ENCODE measurements around the gene VDR. TPM values are rescaled to one million over a fixed set of nuclear protein-coding genes. Genes with fewer than 3 reads are reported as not detected.

The VDR gene
- total RNA-seq, 1 donor from 2014 or later = not detected

DNA sequence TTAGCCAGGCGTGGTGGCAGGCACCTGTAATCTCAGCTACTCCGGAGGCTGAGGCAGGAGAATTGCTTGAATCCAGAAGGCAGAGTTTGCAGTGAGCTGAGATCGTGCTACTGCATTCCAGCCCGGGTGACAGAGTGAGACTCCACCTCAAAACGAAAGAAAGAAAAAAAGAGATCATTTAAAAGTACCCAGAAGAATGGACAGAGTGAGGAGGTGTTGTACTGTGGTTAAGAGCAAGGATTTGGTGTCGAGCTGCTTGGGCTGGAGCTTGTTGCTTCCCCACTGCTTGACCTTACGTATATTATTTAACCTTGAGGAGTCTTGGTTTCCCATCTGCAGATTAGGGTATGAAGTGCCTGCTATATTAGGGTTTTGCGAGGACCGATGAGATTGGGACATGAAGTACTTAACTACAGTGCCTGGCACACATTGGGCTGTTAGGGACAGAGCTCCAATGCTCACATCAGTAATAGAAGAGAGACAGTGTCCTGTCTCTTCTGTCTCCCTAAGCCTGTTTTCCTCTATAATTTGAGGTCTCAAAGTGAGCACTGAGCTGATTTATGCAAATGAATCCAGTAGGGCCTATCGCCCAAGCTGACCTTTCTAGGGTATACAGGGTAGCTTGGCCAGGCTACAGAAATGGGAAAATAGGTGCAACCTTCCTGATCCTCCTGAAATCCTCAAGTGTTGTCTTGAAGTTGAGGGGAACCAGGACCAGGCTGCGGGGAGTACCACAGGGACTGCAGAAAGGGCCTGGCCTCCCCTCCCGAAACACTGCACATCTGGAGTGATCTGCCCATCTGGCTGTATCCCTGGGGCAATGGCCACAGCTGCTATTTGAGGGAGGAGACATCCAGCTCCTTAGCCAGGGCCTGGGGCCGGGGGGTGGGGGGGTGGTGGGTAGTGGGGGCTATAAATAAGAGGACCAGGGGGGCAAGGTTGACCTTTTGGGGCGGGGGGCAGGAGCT, 76.5 kb downstream of the VDR start:
- Mint-ChIP-seq H3K4me1 (ENCODE audit: low read depth, unreplicated experiment) (peaks cover 14% of the 10 kb centered on the region), H3K36me3 (ENCODE audit: unreplicated experiment) (no peaks in the 10 kb centered on the region), H3K9me3 (ENCODE audit: unreplicated experiment) (peaks cover 5% of the 10 kb centered on the region), H3K4me3 (ENCODE audit: unreplicated experiment) (no peak overlapping the region), H3K27me3 (ENCODE audit: unreplicated experiment) (no peaks in the 10 kb centered on the region), H3K27ac (ENCODE audit: unreplicated experiment) (no peak overlapping the region)
- TF ChIP-seq, protein P1, sequence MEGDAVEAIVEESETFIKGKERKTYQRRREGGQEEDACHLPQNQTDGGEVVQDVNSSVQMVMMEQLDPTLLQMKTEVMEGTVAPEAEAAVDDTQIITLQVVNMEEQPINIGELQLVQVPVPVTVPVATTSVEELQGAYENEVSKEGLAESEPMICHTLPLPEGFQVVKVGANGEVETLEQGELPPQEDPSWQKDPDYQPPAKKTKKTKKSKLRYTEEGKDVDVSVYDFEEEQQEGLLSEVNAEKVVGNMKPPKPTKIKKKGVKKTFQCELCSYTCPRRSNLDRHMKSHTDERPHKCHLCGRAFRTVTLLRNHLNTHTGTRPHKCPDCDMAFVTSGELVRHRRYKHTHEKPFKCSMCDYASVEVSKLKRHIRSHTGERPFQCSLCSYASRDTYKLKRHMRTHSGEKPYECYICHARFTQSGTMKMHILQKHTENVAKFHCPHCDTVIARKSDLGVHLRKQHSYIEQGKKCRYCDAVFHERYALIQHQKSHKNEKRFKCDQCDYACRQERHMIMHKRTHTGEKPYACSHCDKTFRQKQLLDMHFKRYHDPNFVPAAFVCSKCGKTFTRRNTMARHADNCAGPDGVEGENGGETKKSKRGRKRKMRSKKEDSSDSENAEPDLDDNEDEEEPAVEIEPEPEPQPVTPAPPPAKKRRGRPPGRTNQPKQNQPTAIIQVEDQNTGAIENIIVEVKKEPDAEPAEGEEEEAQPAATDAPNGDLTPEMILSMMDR (IDR thresholded peaks at IDR 0.05; ENCODE audit: partially characterized antibody, unreplicated experiment) = no peak
- no peak for DNase-seq

DNA sequence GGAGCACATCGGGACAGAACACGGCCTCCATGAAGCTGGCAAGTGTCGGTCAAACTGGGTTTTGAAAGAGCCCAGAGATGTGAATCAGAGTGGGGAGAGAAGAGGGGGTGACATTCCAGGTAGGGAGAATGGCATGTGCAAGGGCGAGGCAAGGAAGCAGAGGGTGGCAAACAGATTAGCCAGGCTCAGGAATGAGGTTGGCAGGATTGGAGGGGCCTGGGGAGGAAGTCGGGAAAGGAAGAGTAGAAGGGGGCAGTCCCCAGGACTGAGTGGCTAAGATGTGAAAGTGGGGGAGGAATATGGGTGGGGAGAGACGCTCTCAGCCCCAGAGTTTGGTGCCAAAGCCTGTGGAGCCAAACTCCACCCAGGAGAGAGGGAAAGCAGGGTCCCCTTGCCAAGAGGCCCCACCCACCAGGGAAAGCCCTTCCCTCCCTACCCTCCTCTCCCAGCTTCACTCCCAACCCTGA, 79.6 kb downstream of the VDR start:
- Mint-ChIP-seq H3K4me3 (ENCODE audit: unreplicated experiment) (no peak overlapping the region), H3K9me3 (ENCODE audit: unreplicated experiment) (peaks cover 12% of the 10 kb centered on the region), H3K27ac (ENCODE audit: unreplicated experiment) (no peak overlapping the region), H3K27me3 (ENCODE audit: unreplicated experiment) (peaks cover 10% of the 10 kb centered on the region), H3K36me3 (ENCODE audit: unreplicated experiment) (no peaks in the 10 kb centered on the region), H3K4me1 (ENCODE audit: low read depth, unreplicated experiment) (peaks cover 26% of the 10 kb centered on the region)
- TF ChIP-seq, protein P1 (IDR thresholded peaks at IDR 0.05; ENCODE audit: partially characterized antibody, unreplicated experiment) = no peak
- no peak for DNase-seq

DNA sequence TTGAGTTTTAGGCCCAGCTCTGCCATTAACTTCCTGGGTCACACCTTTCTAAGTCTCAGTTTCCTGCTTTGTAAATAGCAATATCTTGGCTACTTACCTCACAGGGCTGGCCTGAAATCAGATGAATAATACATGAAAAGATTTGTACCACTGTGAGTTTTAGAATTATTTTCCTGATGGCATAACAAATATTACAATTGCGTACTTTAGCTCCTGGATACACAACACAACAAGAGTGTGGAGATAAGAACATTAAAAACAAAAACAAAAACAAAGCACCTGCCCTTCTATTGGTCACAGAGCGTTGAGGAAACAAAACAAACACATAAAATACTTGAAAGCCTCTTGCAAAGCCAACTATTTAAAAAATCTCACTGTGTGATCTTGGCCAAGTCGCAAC, 80.2 kb downstream of the VDR start:
- H3K4me3 Mint-ChIP-seq (ENCODE audit: unreplicated experiment) = no peak overlapping the region
- H3K27ac Mint-ChIP-seq (ENCODE audit: unreplicated experiment) = no peak overlapping the region
- TF ChIP-seq, protein P1 (IDR thresholded peaks at IDR 0.05; ENCODE audit: partially characterized antibody, unreplicated experiment) = no peak
- H3K9me3 Mint-ChIP-seq (ENCODE audit: unreplicated experiment) = peaks cover 12% of the 10 kb centered on the region
- peaks cover 10% of the 10 kb centered on the region for H3K27me3 Mint-ChIP-seq (ENCODE audit: unreplicated experiment)
- no peak for DNase-seq
- H3K4me1 Mint-ChIP-seq (ENCODE audit: low read depth, unreplicated experiment) = peaks cover 25% of the 10 kb centered on the region
- H3K36me3 Mint-ChIP-seq (ENCODE audit: unreplicated experiment) = no peaks in the 10 kb centered on the region

DNA sequence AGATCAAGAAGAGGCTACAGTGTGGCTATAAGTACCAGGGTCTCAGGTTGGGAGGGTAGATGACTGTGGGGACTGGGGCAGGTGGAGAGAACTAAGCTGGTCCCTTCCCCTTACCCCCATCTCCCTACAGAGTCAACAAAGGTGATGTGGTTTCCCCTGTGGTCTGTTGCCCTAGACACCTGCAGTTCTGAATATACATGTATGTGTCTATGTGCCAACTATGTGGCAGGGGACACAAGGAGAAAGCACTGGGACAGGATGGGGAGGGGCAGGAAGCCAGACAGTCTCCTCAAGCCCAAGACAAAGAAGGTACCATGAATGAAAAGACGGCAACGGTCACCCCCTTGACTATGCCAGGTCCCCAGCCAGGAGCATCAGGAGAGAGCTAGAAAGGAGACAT, 80.6 kb downstream of the VDR start:
- H3K27ac Mint-ChIP-seq (ENCODE audit: unreplicated experiment) = no peak overlapping the region
- peaks cover 12% of the 10 kb centered on the region for H3K9me3 Mint-ChIP-seq (ENCODE audit: unreplicated experiment)
- TF ChIP-seq, protein P1 (IDR thresholded peaks at IDR 0.05; ENCODE audit: partially characterized antibody, unreplicated experiment) = no peak
- no peak overlapping the region for H3K4me3 Mint-ChIP-seq (ENCODE audit: unreplicated experiment)
- H3K27me3 Mint-ChIP-seq (ENCODE audit: unreplicated experiment) = peaks cover 10% of the 10 kb centered on the region
- H3K4me1 Mint-ChIP-seq (ENCODE audit: low read depth, unreplicated experiment) = peaks cover 21% of the 10 kb centered on the region
- no peaks in the 10 kb centered on the region for H3K36me3 Mint-ChIP-seq (ENCODE audit: unreplicated experiment)
- no peak for DNase-seq
